Endodermal cell (in vitro differentiated cells): ENCODE data around the gene PSMB2. TPM values are rescaled to one million over a fixed set of nuclear protein-coding genes. Genes with fewer than 3 reads are reported as not detected.

Experiments used
- DNase-seq: peaks from one replicate; pipeline ENCODE4 v3.0.0-alpha.2; 2017
- H3K27ac ChIP-seq: 2 replicates; pipeline ENCODE4 v1.5.1; 2013; ENCODE audit warnings: mild to moderate bottlenecking, low read depth, low read length, moderate library complexity
- H3K27me3 ChIP-seq: 2 replicates; pipeline ENCODE4 v1.6.1; 2013; ENCODE audit warnings: mild to moderate bottlenecking, low read length, moderate library complexity; ENCODE audit not compliant: insufficient read depth, control insufficient read depth, poor library complexity, severe bottlenecking
- H3K36me3 ChIP-seq: 2 replicates; pipeline ENCODE4 v1.7.0; 2013; ENCODE audit warnings: mild to moderate bottlenecking, low read length, moderate library complexity; ENCODE audit not compliant: control insufficient read depth, insufficient read depth
- H3K4me1 ChIP-seq: one replicate; pipeline ENCODE4 v1.7.0; 2013; ENCODE audit warnings: low read length; ENCODE audit not compliant: control insufficient read depth, insufficient read depth
- H3K4me3 ChIP-seq: 2 replicates; pipeline ENCODE4 v1.5.1; 2013; ENCODE audit warnings: mild to moderate bottlenecking, low read length, moderate library complexity
- H3K9ac ChIP-seq: 2 replicates; pipeline ENCODE4 v1.6.1; 2013; ENCODE audit warnings: mild to moderate bottlenecking, low read length, moderate library complexity; ENCODE audit not compliant: poor library complexity, severe bottlenecking; ENCODE audit errors: extremely low read depth
- H3K9me3 ChIP-seq: 2 replicates; pipeline ENCODE4 v1.6.1; 2013; ENCODE audit warnings: mild to moderate bottlenecking, low read length, moderate library complexity; ENCODE audit not compliant: control insufficient read depth
- H3K27ac Mint-ChIP-seq: 2 replicates; pipeline ENCODE4 v1.8.0; 2020; ENCODE audit warnings: mixed read lengths
- H3K27me3 Mint-ChIP-seq: 2 replicates; pipeline ENCODE4 v1.8.0; 2021; ENCODE audit warnings: mild to moderate bottlenecking, mixed read lengths; ENCODE audit not compliant: insufficient read depth
- H3K36me3 Mint-ChIP-seq: 2 replicates; pipeline ENCODE4 v1.8.0; 2020; ENCODE audit warnings: low read depth, mixed read lengths
- H3K4me1 Mint-ChIP-seq: 2 replicates; pipeline ENCODE4 v1.8.0; 2020; ENCODE audit warnings: mixed read lengths
- H3K4me3 Mint-ChIP-seq: 2 replicates; pipeline ENCODE4 v1.8.0; 2020; ENCODE audit warnings: mild to moderate bottlenecking, moderate library complexity, mixed read lengths
- H3K9me3 Mint-ChIP-seq: 2 replicates; pipeline ENCODE4 v1.8.0; 2020; ENCODE audit warnings: mild to moderate bottlenecking, mixed read lengths
- WGBS, 2 experiments: methylation state at CpG; one replicate each; pipeline versions ENCODE4 v1.1.5 to v1.1.7; 2013; ENCODE audit warnings: missing lambda C conversion rate in 2 of 2, mixed read lengths in 1 of 2; ENCODE audit not compliant: insufficient coverage in 1 of 2, insufficient read length in 1 of 2; 5-methylcytosine and 5-hydroxymethylcytosine counted together
- total RNA-seq, 2 donors: library from RNA; stranded (reverse); fragmentation: NEBNext Ultra II Directional in 1 of 2; extraction: Animal tissue kit (Norgen Biotek cat#: 25700) in 1 of 2; gene quantifications; 2 replicates in 1 of 2; 3 replicates in 1 of 2; pipeline ENCODE4 v1.2.1, GENCODE V29; 2021
- TF ChIP-seq, protein P1 (sequence below): fragments of 200-600 bp; sonication (generic); conservative IDR thresholded peaks from 2 replicates; pipeline ENCODE4 v1.5.0; 2021; ENCODE audit warnings: antibody characterized with exemption, mild to moderate bottlenecking

PSMB2 gene
- total RNA-seq, 2 donors from 2014 or later: 66.0 to 71.3 TPM

GRCh38 chr1:35564037-35564883 lies 77.1 kb downstream of the PSMB2 start:
- Mint-ChIP-seq H3K27me3 (peaks cover 12% of the 10 kb centered on the region), H3K27ac (peak overlapping the region; percentile 68), H3K36me3 (peaks cover 28% of the 10 kb centered on the region), H3K4me3 (no peak overlapping the region), H3K9me3 (no peaks in the 10 kb centered on the region), H3K4me1 (peaks cover 7% of the 10 kb centered on the region)
- H3K4me3 ChIP-seq: no peak overlapping the region
- peaks cover 4% of the 10 kb centered on the region for H3K4me1 ChIP-seq
- no peaks in the 10 kb centered on the region for H3K27me3 ChIP-seq
- peaks cover 22% of the 10 kb centered on the region for H3K36me3 ChIP-seq
- no peak overlapping the region for H3K27ac ChIP-seq
- WGBS, 2 experiments: 71 to 75% methylated on average over 7 to 9 of the region's 9 CpGs
- peak; percentile 95 for DNase-seq
- H3K9ac ChIP-seq: no peak overlapping the region
- H3K9me3 ChIP-seq: no peaks in the 10 kb centered on the region
- TF ChIP-seq, protein P1, sequence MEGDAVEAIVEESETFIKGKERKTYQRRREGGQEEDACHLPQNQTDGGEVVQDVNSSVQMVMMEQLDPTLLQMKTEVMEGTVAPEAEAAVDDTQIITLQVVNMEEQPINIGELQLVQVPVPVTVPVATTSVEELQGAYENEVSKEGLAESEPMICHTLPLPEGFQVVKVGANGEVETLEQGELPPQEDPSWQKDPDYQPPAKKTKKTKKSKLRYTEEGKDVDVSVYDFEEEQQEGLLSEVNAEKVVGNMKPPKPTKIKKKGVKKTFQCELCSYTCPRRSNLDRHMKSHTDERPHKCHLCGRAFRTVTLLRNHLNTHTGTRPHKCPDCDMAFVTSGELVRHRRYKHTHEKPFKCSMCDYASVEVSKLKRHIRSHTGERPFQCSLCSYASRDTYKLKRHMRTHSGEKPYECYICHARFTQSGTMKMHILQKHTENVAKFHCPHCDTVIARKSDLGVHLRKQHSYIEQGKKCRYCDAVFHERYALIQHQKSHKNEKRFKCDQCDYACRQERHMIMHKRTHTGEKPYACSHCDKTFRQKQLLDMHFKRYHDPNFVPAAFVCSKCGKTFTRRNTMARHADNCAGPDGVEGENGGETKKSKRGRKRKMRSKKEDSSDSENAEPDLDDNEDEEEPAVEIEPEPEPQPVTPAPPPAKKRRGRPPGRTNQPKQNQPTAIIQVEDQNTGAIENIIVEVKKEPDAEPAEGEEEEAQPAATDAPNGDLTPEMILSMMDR: peak; percentile 89

DNA sequence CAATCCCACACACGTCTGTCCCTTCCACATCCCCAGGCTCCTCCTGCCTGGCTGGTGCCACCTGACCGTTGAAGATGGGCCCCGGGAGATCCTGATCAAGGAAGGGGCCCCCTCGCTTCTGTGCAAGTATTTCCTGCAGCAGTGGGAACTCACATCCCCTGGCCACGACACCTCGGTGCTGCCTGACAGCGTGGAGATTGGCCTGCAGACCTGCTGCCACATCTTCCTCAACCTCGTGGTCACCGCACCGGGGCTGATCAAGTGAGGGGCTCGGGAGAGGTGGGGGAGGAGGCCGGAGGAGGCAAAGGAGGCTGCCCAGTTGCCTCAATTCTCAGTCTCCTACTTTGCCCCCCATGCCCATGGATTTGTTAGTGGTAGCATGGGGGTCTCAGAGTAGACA lies 78.2 kb downstream of the PSMB2 start:
- Histone ChIP-seq H3K9ac (no peak overlapping the region), H3K4me1 (peaks cover 4% of the 10 kb centered on the region), H3K9me3 (no peaks in the 10 kb centered on the region), H3K4me3 (no peak overlapping the region), H3K27me3 (no peaks in the 10 kb centered on the region), H3K36me3 (peaks cover 22% of the 10 kb centered on the region), H3K27ac (no peak overlapping the region)
- H3K4me1 Mint-ChIP-seq: peaks cover 7% of the 10 kb centered on the region
- H3K27me3 Mint-ChIP-seq: peaks cover 3% of the 10 kb centered on the region
- no peaks in the 10 kb centered on the region for H3K9me3 Mint-ChIP-seq
- no peak overlapping the region for H3K4me3 Mint-ChIP-seq
- H3K36me3 Mint-ChIP-seq: peaks cover 28% of the 10 kb centered on the region
- H3K27ac Mint-ChIP-seq: no peak overlapping the region
- WGBS, 2 experiments: 93 to 100% methylated on average over 2 to 12 of the region's 12 CpGs
- no peak for DNase-seq
- TF ChIP-seq, protein P1: no peak

DNA sequence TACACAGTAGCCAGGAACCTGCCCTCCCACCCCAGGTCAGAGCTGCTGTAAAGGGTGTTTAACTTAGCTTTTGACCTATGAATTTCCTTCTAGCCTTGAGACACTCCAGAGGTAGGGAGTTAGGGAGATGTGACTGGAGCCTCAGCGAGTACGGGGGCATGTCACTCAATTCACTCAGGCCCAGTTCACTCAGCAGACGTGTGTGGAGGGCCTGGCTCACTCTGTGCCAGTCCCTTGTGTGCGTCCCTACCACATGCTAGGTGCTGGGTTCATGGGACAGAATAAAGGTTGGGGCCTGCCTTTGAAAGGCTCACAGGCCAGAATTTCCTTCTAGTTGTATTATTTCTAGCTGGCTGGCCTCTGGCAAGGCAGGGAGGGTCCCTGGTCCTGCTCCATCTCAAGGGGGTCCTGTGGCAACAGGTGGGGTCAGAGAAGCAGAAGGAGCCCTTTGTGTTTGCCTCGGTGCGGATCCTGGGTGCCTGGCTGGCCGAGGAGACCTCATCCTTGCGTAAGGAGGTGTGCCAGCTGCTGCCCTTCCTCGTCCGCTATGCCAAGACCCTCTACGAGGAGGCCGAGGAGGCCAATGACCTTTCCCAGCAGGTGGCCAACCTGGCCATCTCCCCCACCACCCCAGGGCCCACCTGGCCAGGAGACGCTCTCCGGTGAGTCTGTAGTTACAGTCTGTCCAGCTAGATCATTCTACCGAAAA lies 79.2 kb downstream of the PSMB2 start:
- no peaks in the 10 kb centered on the region for H3K27me3 ChIP-seq
- Mint-ChIP-seq H3K4me3 (no peak overlapping the region), H3K27ac (no peak overlapping the region), H3K27me3 (no peaks in the 10 kb centered on the region), H3K36me3 (peaks cover 28% of the 10 kb centered on the region), H3K9me3 (no peaks in the 10 kb centered on the region), H3K4me1 (peaks cover 3% of the 10 kb centered on the region)
- 93 to 98% methylated on average over 6 to 15 of the region's 15 CpGs for WGBS, 2 experiments
- TF ChIP-seq, protein P1: no peak
- no peaks in the 10 kb centered on the region for H3K9me3 ChIP-seq
- no peak overlapping the region for H3K9ac ChIP-seq
- H3K4me3 ChIP-seq: no peak overlapping the region
- peaks cover 22% of the 10 kb centered on the region for H3K36me3 ChIP-seq
- H3K27ac ChIP-seq: no peak overlapping the region
- H3K4me1 ChIP-seq: peaks cover 4% of the 10 kb centered on the region
- no peak for DNase-seq
